SK-N-MC (cell line): ENCODE measurements around the gene IFI35.

Experiments used
- DNase-seq: peaks from one replicate; pipeline ENCODE4 v3.0.0-alpha.2; 2011; ENCODE audit warnings: low read depth, low spot score
- H3K27ac ChIP-seq: fragments of 200-600 bp; sonication (generic); 2 replicates; pipeline ENCODE4 v1.5.1; 2016; ENCODE audit warnings: mixed run types
- H3K36me3 ChIP-seq: fragments of 200-600 bp; sonication (generic); 2 replicates; pipeline ENCODE4 v1.6.1; 2017; ENCODE audit warnings: antibody characterized with exemption, low read length, mixed read lengths; ENCODE audit not compliant: insufficient read depth
- H3K4me3 ChIP-seq: fragments of 200-600 bp; sonication (generic); 2 replicates; pipeline ENCODE4 v1.5.1; 2016
- H3K9ac ChIP-seq: fragments of 200-600 bp; sonication (generic); 2 replicates; pipeline ENCODE4 v1.8.0; 2017; ENCODE audit warnings: mixed run types, mixed read lengths; ENCODE audit not compliant: insufficient read length
- H3K9me3 ChIP-seq: fragments of 200-600 bp; sonication (generic); 2 replicates; pipeline ENCODE4 v1.6.1; 2017; ENCODE audit warnings: low read depth, mild to moderate bottlenecking, antibody characterized with exemption, low read length, moderate library complexity, mixed read lengths
- EZH2 ChIP-seq: fragments of 200-600 bp; sonication (generic); IDR thresholded peaks from one replicate; pipeline ENCODE4 v1.6.1; 2017; ENCODE audit warnings: antibody characterized with exemption
- FOXP2 ChIP-seq: optimal IDR thresholded peaks from 2 replicates; pipeline ENCODE3; 2011; ENCODE audit warnings: mild to moderate bottlenecking, moderate library complexity; ENCODE audit not compliant: insufficient read depth; ENCODE audit errors: extremely low read length, control extremely low read depth
- POLR2AphosphoS5 ChIP-seq: IDR thresholded peaks from 2 replicates; pipeline ENCODE4 v1.6.1; 2012; ENCODE audit warnings: mild to moderate bottlenecking, low read depth, low read length, borderline replicate concordance

IFI35 gene

GRCh38 chr17:43062984-43063638, 56.5 kb downstream of the IFI35 start:
- Histone ChIP-seq H3K4me3 (no peak overlapping the region), H3K9me3 (no peaks in the 10 kb centered on the region), H3K9ac (no peak overlapping the region), H3K36me3 (peaks cover 31% of the 10 kb centered on the region), H3K27ac (no peak overlapping the region)
- no peak for DNase-seq
- no peak for TF ChIP-seq EZH2
- TF ChIP-seq FOXP2: no peak
- TF ChIP-seq POLR2AphosphoS5: no peak
